K562 (cell line): ENCODE data around the gene LMX1B. TPM values are rescaled to one million over a fixed set of nuclear protein-coding genes. Genes with fewer than 3 reads are reported as not detected.

ENCODE experiments used
- ATAC-seq: fragments of 200-7000 bp; cut with Tn5 transposase; 3 replicates; pipeline ENCODE4 v1.9.1; 2020; ENCODE audit warnings: moderate library complexity
- BruUV-seq: library from RNA; stranded (reverse); fragments of 400-500 nt; replicated peaks from 2 replicates; lab custom pipeline; 2021; lab: Mats Ljungman, UMichigan
- CTCF ChIA-PET: fragments of 300-600 bp; formaldehyde crosslinking; extraction: SDS; loops from one replicate; lab custom pipeline; 2021; ENCODE audit warnings: low intra/inter-chr PET ratio; lab: Yijun Ruan, JAX
- POLR2A ChIA-PET: fragments of 300-600, 350-650 bp; sonication (Branson Sonifier 250); formaldehyde crosslinking; extraction: SDS; loops from one replicate; lab custom pipeline; 2021; ENCODE audit warnings: antibody characterized with exemption, inconsistent platforms; lab: Yijun Ruan, JAX
- DNase-seq, 4 experiments: peaks; one replicate each; pipeline versions ENCODE4 v3.0.0 to v3.0.0-alpha.2; 2011 to 2018; ENCODE audit warnings: low spot score in 3 of 4, mixed read lengths in 3 of 4; ENCODE audit errors: extremely low read depth in 1 of 4
- FAIRE-seq: peaks from 2 replicates; lab custom pipeline; 2011; peaks lifted over from hg19 to GRCh38; lab: Jason Lieb, UNC
- H2AFZ ChIP-seq: 2 replicates; pipeline ENCODE4 v1.6.0; 2011; ENCODE audit warnings: low read depth, low read length, control low read depth, inconsistent platforms
- H3K27ac ChIP-seq: fragments of 200-600 bp; 3 replicates; pipeline ENCODE4 v1.8.0; 2011; ENCODE audit warnings: low read depth, mild to moderate bottlenecking, control low read depth, inconsistent platforms, low read length, moderate library complexity, mixed read lengths; ENCODE audit errors: extremely low read depth
- H3K27me3 ChIP-seq, 2 experiments: fragments of 300-600 bp in 1 of 2; 2 replicates in 1 of 2; 3 replicates in 1 of 2; pipeline versions ENCODE4 v1.6.0 to v1.8.0; 2011; ENCODE audit warnings: inconsistent platforms in 2 of 2, low read length in 2 of 2, mild to moderate bottlenecking in 1 of 2, mixed read lengths in 1 of 2, moderate library complexity in 1 of 2; ENCODE audit not compliant: control insufficient read depth in 2 of 2, insufficient read depth in 2 of 2
- H3K36me3 ChIP-seq: fragments of 300-600 bp; 3 replicates; pipeline ENCODE4 v1.8.0; 2011; ENCODE audit warnings: mild to moderate bottlenecking, low read length, inconsistent platforms; ENCODE audit not compliant: control insufficient read depth, insufficient read depth
- H3K4me1 ChIP-seq, 2 experiments: fragments of 200-600 bp in 1 of 2; replicated peaks in 1 of 2; 2 replicates in 1 of 2; 3 replicates in 1 of 2; pipeline versions ENCODE4 v1.5.1 to v1.8.0; 2011; ENCODE audit warnings: inconsistent platforms in 2 of 2, low read length in 2 of 2, mild to moderate bottlenecking in 1 of 2, mixed read lengths in 1 of 2, moderate library complexity in 1 of 2; ENCODE audit not compliant: control insufficient read depth in 2 of 2, insufficient read depth in 2 of 2
- H3K4me2 ChIP-seq: 2 replicates; pipeline ENCODE4 v1.6.1; 2011; ENCODE audit warnings: low read length, control low read depth, inconsistent platforms, mixed read lengths; ENCODE audit not compliant: insufficient read depth
- H3K4me3 ChIP-seq: fragments of 200-600 bp; sonication (generic), shearing (Covaris generic); 2 replicates; pipeline ENCODE4 v1.5.1; 2016; ENCODE audit warnings: control low read depth, inconsistent platforms
- H3K79me2 ChIP-seq: fragments of 200-600 bp; 3 replicates; pipeline ENCODE4 v1.8.0; 2011; ENCODE audit warnings: low read length, inconsistent platforms; ENCODE audit not compliant: control insufficient read depth, insufficient read depth
- H3K9ac ChIP-seq, 2 experiments: 2 replicates each; pipeline versions ENCODE4 v1.6.0 to v1.6.1; 2011; ENCODE audit warnings: low read depth in 2 of 2, low read length in 2 of 2, control low read depth in 1 of 2, inconsistent platforms in 1 of 2, mild to moderate bottlenecking in 1 of 2, mixed read lengths in 1 of 2; ENCODE audit not compliant: insufficient read depth in 1 of 2
- H3K9me1 ChIP-seq: one replicate; pipeline ENCODE4 v1.6.0; 2011; ENCODE audit warnings: inconsistent platforms, mild to moderate bottlenecking, low read length, moderate library complexity; ENCODE audit not compliant: control insufficient read depth, insufficient read depth
- H3K9me3 ChIP-seq: replicated peaks from 2 replicates; pipeline ENCODE4 v1.5.1; 2011; ENCODE audit warnings: low read depth, low read length, inconsistent platforms; ENCODE audit not compliant: control insufficient read depth, insufficient read depth
- H4K20me1 ChIP-seq: replicated peaks from 2 replicates; pipeline ENCODE4 v1.6.1; 2011; ENCODE audit warnings: low read length, inconsistent platforms, mixed read lengths; ENCODE audit not compliant: control insufficient read depth, insufficient read depth
- AFF4 ChIP-seq: sonication (generic); formaldehyde crosslinking; IDR thresholded peaks from 2 replicates; pipeline ENCODE4 v1.8.0; 2023; ENCODE audit warnings: mild to moderate bottlenecking, missing genetic modification reagents
- KDM1A ChIP-seq, 2 experiments: fragments of 450-650 bp; IDR thresholded peaks; 2 replicates each; pipeline ENCODE4 v1.6.1; 2016; ENCODE audit warnings: mild to moderate bottlenecking in 2 of 2
- YY1 ChIP-seq, 3 experiments: IDR thresholded peaks; 2 replicates each; pipeline ENCODE4 v1.6.1; 2011; ENCODE audit warnings: low read length in 2 of 3, mild to moderate bottlenecking in 2 of 3, moderate library complexity in 2 of 3, borderline replicate concordance in 1 of 3, control low read depth in 1 of 3, low read depth in 1 of 3; ENCODE audit not compliant: insufficient read depth in 3 of 3, insufficient replicate concordance in 2 of 3, control insufficient read depth in 1 of 3, insufficient read length in 1 of 3; ENCODE audit errors: extremely low read depth in 1 of 3
- ZNF280A ChIP-seq: fragments of 450-650 bp; IDR thresholded peaks from 2 replicates; pipeline ENCODE4 v1.6.1; 2018; ENCODE audit warnings: mild to moderate bottlenecking, low read depth; ENCODE audit not compliant: partially characterized antibody
- WGBS: fragments of 100-300 bp; shearing (Covaris generic); methylation state at CpG from one replicate; pipeline ENCODE4 v1.1.6; 2016; ENCODE audit warnings: low coverage, mixed read lengths; ENCODE audit not compliant: insufficient coverage; ENCODE audit errors: missing lambda C conversion rate; 5-methylcytosine and 5-hydroxymethylcytosine counted together
- in situ Hi-C: fragments of 300-500 bp; cut with MboI; formaldehyde crosslinking; loops from 4 replicates; pipeline ENCODE4 v1.15.0; 2018; ENCODE audit warnings: inconsistent platforms, mixed read lengths
- intact Hi-C: fragments of 100-400 bp; cut with micrococcal nuclease; formaldehyde crosslinking; loops from 2 replicates; pipeline ENCODE4 v1.14.2; 2022
- polyA plus RNA-seq, 8 experiments: library from polyadenylated mRNA; depleted of rRNA in 4 of 8; stranded (reverse) in 5 of 8; unstranded in 3 of 8; fragments of >200 nt; fragmentation: Nextera tagmentation in 2 of 8; fragmentation: Illumina TruSeq in 1 of 8; extraction: Ambion mirVana in 2 of 8; extraction: Trizol in 1 of 8; gene quantifications; 2 replicates each; pipeline versions ENCODE4 v1.2.1 to v1.2.3, GENCODE V29; 2011 to 2014; ENCODE audit warnings: inconsistent platforms in 1 of 8, missing spikeins in 1 of 8
- total RNA-seq, 7 experiments: library from RNA; depleted of rRNA in 6 of 7; stranded (reverse); fragments of >200 nt in 6 of 7; fragmentation: Illumina TruSeq in 2 of 7; extraction: Trizol in 2 of 7; gene quantifications; 2 replicates each; pipeline versions ENCODE4 v1.2.1 to v1.2.3, GENCODE V29; 2011 to 2021; ENCODE audit warnings: low replicate concordance in 1 of 7

The LMX1B gene
- total and polyA plus RNA-seq, 9 of the 15 experiments (the other 6 are each of a cell fraction or from before 2014, with no cell fraction given) = not detected

GRCh38 chr9:126695186-126695585, 81.5 kb downstream of the LMX1B start:
- peaks cover 0 to 53% of the 10 kb centered on the region in 2 experiments; a peak in 3 of 5 replicates for H3K27me3 ChIP-seq
- H3K79me2 ChIP-seq = no peaks in the 10 kb centered on the region
- BruUV-seq = no TSS peak
- CTCF ChIA-PET = no interaction called here
- H3K9me1 ChIP-seq = no peaks in the 10 kb centered on the region
- peaks cover 25% of the 10 kb centered on the region for H4K20me1 ChIP-seq
- no peaks in the 10 kb centered on the region; the same call in 1 of the 2 replicates for H3K9me3 ChIP-seq
- DNase-seq (no peak), FAIRE-seq (no peak), ATAC-seq (no peak)
- POLR2A ChIA-PET = interaction anchor here (0.6 kb wide), 1 partner anchor 423 kb away, joined by 3 read pairs; no protein-coding TSS in a partner anchor
- H3K4me1 ChIP-seq = peaks cover 0 to 7% of the 10 kb centered on the region in 2 experiments; a peak in 2 of 5 replicates
- H3K4me3 ChIP-seq = no peak overlapping the region
- H2AFZ ChIP-seq = no peak overlapping the region
- TF ChIP-seq KDM1A (IDR thresholded peaks at IDR 0.05) (no peak), YY1 (IDR thresholded peaks at IDR 0.05; ENCODE audit: borderline replicate concordance in 1 of 3, control insufficient read depth in 1 of 3, extremely low read depth in 1 of 3, insufficient read depth in 3 of 3, insufficient read length in 1 of 3, insufficient replicate concordance in 2 of 3, low read depth in 1 of 3, low read length in 2 of 3) (no peak), ZNF280A (no peak), AFF4 (no peak)
- no peak overlapping the region for H3K4me2 ChIP-seq
- H3K27ac ChIP-seq = no peak overlapping the region
- intact Hi-C loops (no loop called here), in situ Hi-C loops (loop anchor here (10.0 kb wide), 1 partner anchor 190 kb away; no protein-coding TSS in a partner anchor)
- no peaks in the 10 kb centered on the region for H3K36me3 ChIP-seq
- H3K9ac ChIP-seq = no peak overlapping the region
- 1% methylated on average over 14 of the region's 14 CpGs for WGBS
